Thyroid gland (tissue), 4 donors: ENCODE results near the gene UCN2.

Experiments
- POLR2A ChIP-seq, 2 donors: fragments of 450-650 bp; IDR thresholded peaks; one replicate each; pipeline ENCODE4 v1.6.1; 2017; ENCODE audit warnings: antibody characterized with exemption in 2 of 2, mild to moderate bottlenecking in 2 of 2, moderate library complexity in 1 of 2
- TF ChIP-seq, protein P1 (sequence below), 6 experiments: fragments of 200-600 bp in 3 of 6; fragments of 450-650 bp in 3 of 6; sonication (generic) in 3 of 6; IDR thresholded peaks; one replicate each; pipeline ENCODE4 v1.5.1; 2016 to 2019; ENCODE audit warnings: antibody characterized with exemption in 6 of 6, mild to moderate bottlenecking in 2 of 6, inconsistent platforms in 1 of 6, moderate library complexity in 1 of 6

GRCh38 chr3:48536116-48536515, 27.5 kb downstream of the UCN2 start:
- TF ChIP-seq, protein P1, sequence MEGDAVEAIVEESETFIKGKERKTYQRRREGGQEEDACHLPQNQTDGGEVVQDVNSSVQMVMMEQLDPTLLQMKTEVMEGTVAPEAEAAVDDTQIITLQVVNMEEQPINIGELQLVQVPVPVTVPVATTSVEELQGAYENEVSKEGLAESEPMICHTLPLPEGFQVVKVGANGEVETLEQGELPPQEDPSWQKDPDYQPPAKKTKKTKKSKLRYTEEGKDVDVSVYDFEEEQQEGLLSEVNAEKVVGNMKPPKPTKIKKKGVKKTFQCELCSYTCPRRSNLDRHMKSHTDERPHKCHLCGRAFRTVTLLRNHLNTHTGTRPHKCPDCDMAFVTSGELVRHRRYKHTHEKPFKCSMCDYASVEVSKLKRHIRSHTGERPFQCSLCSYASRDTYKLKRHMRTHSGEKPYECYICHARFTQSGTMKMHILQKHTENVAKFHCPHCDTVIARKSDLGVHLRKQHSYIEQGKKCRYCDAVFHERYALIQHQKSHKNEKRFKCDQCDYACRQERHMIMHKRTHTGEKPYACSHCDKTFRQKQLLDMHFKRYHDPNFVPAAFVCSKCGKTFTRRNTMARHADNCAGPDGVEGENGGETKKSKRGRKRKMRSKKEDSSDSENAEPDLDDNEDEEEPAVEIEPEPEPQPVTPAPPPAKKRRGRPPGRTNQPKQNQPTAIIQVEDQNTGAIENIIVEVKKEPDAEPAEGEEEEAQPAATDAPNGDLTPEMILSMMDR (IDR thresholded peaks at IDR 0.05): no peak
- TF ChIP-seq POLR2A (IDR thresholded peaks at IDR 0.05): no peak
